Mucosa of rectum (tissue), 2 donors: ENCODE data around the gene PSMB8.
A peak's percentile ranks its signal among the peaks of the same experiment; 100 is the strongest.
"Not testable (repeated sequence)": the region's sequence is repeated elsewhere in the genome, so short reads cannot be mapped to it uniquely, and the experiment has no call there.

Source experiments
- H3K27ac ChIP-seq, 2 donors: one replicate each; pipeline ENCODE4 v1.7.0; 2013; ENCODE audit warnings: inconsistent platforms in 2 of 2, low read depth in 2 of 2, low read length in 2 of 2
- H3K27me3 ChIP-seq, 2 donors: one replicate each; pipeline ENCODE4 v1.7.0; 2013; ENCODE audit warnings: low read length in 2 of 2; ENCODE audit not compliant: control insufficient read depth in 2 of 2, insufficient read depth in 2 of 2
- H3K36me3 ChIP-seq, 2 donors: one replicate each; pipeline ENCODE4 v1.7.0; 2013; ENCODE audit warnings: low read length in 2 of 2; ENCODE audit not compliant: control insufficient read depth in 2 of 2, insufficient read depth in 2 of 2
- H3K4me1 ChIP-seq, 2 donors: one replicate each; pipeline ENCODE4 v1.7.0; 2013; ENCODE audit warnings: low read length in 2 of 2, mild to moderate bottlenecking in 1 of 2; ENCODE audit not compliant: control insufficient read depth in 2 of 2, insufficient read depth in 2 of 2
- H3K4me3 ChIP-seq, 2 donors: one replicate each; pipeline ENCODE4 v1.7.0; 2013; ENCODE audit warnings: low read length in 2 of 2
- H3K9ac ChIP-seq, 2 donors: one replicate each; pipeline ENCODE4 v1.7.0; 2013; ENCODE audit warnings: low read length in 2 of 2, low read depth in 1 of 2, mild to moderate bottlenecking in 1 of 2
- H3K9me3 ChIP-seq, 2 donors: one replicate each; pipeline ENCODE4 v1.7.0; 2013; ENCODE audit warnings: low read length in 2 of 2; ENCODE audit not compliant: control insufficient read depth in 2 of 2
- donor health status: healthy.
- donor health status: Normal muscosa, but diverticular disease.

The PSMB8 gene

GRCh38 chr6:32843979-32844838 is at the start of gene PSMB8:
Gene PSMB8, minus strand, starts transcription at chr6:32844047. Its CDS starts 51 bp downstream, at chr6:32843996.
- Histone ChIP-seq H3K9ac (peak within 1 kb of the TSS; percentile 92 to 96), H3K27me3 (no peaks in the 10 kb centered on the region), H3K27ac (peak within 1 kb of the TSS; percentile 95 to 96), H3K36me3 (peaks cover 40 to 61% of the 10 kb centered on the region in 2 donors), H3K4me1 (peaks cover 18 to 27% of the 10 kb centered on the region in 2 donors), H3K9me3 (no peaks in the 10 kb centered on the region), H3K4me3 (peak within 1 kb of the TSS; percentile 90 to 92)

- Histone ChIP-seq H3K9ac (no peak overlapping the region), H3K9me3 (no peaks in the 10 kb centered on the region), H3K36me3 (no peaks in the 10 kb centered on the region), H3K27ac (no peak overlapping the region), H3K4me3 (no peak overlapping the region), H3K4me1 (peaks cover 8 to 13% of the 10 kb centered on the region in 2 donors), H3K27me3 (no peaks in the 10 kb centered on the region)
Measured at GRCh38 chr6:32890831-32891230, 47.0 kb upstream of the PSMB8 start.

GRCh38 chr6:32889533-32889932 is 45.7 kb upstream of the PSMB8 start:
- Histone ChIP-seq H3K9me3 (no peaks in the 10 kb centered on the region), H3K4me3 (no peak overlapping the region), H3K4me1 (peaks cover 0 to 5% of the 10 kb centered on the region in 2 donors), H3K27me3 (no peaks in the 10 kb centered on the region), H3K36me3 (no peaks in the 10 kb centered on the region), H3K9ac (no peak overlapping the region), H3K27ac (no peak overlapping the region)

- Histone ChIP-seq H3K4me3 (no peak overlapping the region), H3K9ac (no peak overlapping the region), H3K4me1 (peaks cover 0 to 3% of the 10 kb centered on the region in 2 donors), H3K36me3 (no peaks in the 10 kb centered on the region), H3K27me3 (no peaks in the 10 kb centered on the region), H3K9me3 (no peaks in the 10 kb centered on the region), H3K27ac (no peak overlapping the region)
Measured at GRCh38 chr6:32888576-32888975, 44.7 kb upstream of the PSMB8 start.

GRCh38 chr6:32887616-32888015 is 43.8 kb upstream of the PSMB8 start:
- Histone ChIP-seq H3K9ac (no peak overlapping the region), H3K27me3 (no peaks in the 10 kb centered on the region), H3K4me3 (no peak overlapping the region), H3K27ac (no peak overlapping the region), H3K4me1 (peaks cover 0 to 2% of the 10 kb centered on the region in 2 donors), H3K36me3 (no peaks in the 10 kb centered on the region), H3K9me3 (no peaks in the 10 kb centered on the region)

- Histone ChIP-seq H3K9ac (no peak overlapping the region), H3K4me3 (no peak overlapping the region), H3K27me3 (no peaks in the 10 kb centered on the region), H3K4me1 (peaks cover 0 to 2% of the 10 kb centered on the region in 2 donors), H3K9me3 (no peaks in the 10 kb centered on the region), H3K27ac (no peak overlapping the region), H3K36me3 (no peaks in the 10 kb centered on the region)
Measured at GRCh38 chr6:32886681-32887383, 43.0 kb upstream of the PSMB8 start.

GRCh38 chr6:32885698-32886286 is 41.9 kb upstream of the PSMB8 start:
- Histone ChIP-seq H3K4me3 (no peak overlapping the region), H3K4me1 (peaks cover 0 to 2% of the 10 kb centered on the region in 2 donors), H3K36me3 (no peaks in the 10 kb centered on the region), H3K9ac (no peak overlapping the region), H3K27me3 (no peaks in the 10 kb centered on the region), H3K27ac (no peak overlapping the region), H3K9me3 (no peaks in the 10 kb centered on the region)

- H3K4me3 ChIP-seq, result no peak overlapping the region
- no peak overlapping the region for H3K9ac ChIP-seq
- no peak overlapping the region for H3K27ac ChIP-seq
- H3K27me3 ChIP-seq, result no peaks in the 10 kb centered on the region
- H3K4me1 ChIP-seq, result peaks cover 0 to 2% of the 10 kb centered on the region in 2 donors
- no peaks in the 10 kb centered on the region for H3K9me3 ChIP-seq
- H3K36me3 ChIP-seq, result no peaks in the 10 kb centered on the region
Measured at GRCh38 chr6:32883789-32884188, 39.9 kb upstream of the PSMB8 start.

GRCh38 chr6:32882879-32883250 is 39.0 kb upstream of the PSMB8 start:
- H3K9ac ChIP-seq, result no peak overlapping the region
- H3K27ac ChIP-seq, result no peak overlapping the region
- no peaks in the 10 kb centered on the region for H3K36me3 ChIP-seq
- H3K4me1 ChIP-seq, result peaks cover 0 to 2% of the 10 kb centered on the region in 2 donors
- no peaks in the 10 kb centered on the region for H3K9me3 ChIP-seq
- no peaks in the 10 kb centered on the region for H3K27me3 ChIP-seq
- H3K4me3 ChIP-seq, result no peak overlapping the region

GRCh38 chr6:32880962-32881361 is 37.1 kb upstream of the PSMB8 start:
- not testable (repeated sequence) for H3K9me3 ChIP-seq, H3K27me3 ChIP-seq, H3K4me3 ChIP-seq, H3K27ac ChIP-seq, H3K36me3 ChIP-seq, H3K9ac ChIP-seq, H3K4me1 ChIP-seq
